Ishikawa (cell line): ENCODE results near the gene SF3B5.

ENCODE experiments used
- CEBPB ChIP-seq: IDR thresholded peaks from 2 replicates; pipeline ENCODE4 v1.6.1; 2012
- CREB1 ChIP-seq: IDR thresholded peaks from 2 replicates; pipeline ENCODE4 v1.6.1; 2012; ENCODE audit warnings: low read depth
- EGR1 ChIP-seq: IDR thresholded peaks from 2 replicates; pipeline ENCODE4 v1.6.1; 2012
- EP300 ChIP-seq: IDR thresholded peaks from 2 replicates; pipeline ENCODE4 v1.6.1; 2012; ENCODE audit warnings: borderline replicate concordance
- FOXM1 ChIP-seq: IDR thresholded peaks from 2 replicates; pipeline ENCODE4 v1.6.1; 2012; ENCODE audit warnings: low read depth, borderline replicate concordance
- NFIC ChIP-seq: IDR thresholded peaks from 2 replicates; pipeline ENCODE4 v1.6.1; 2012
- RAD21 ChIP-seq: IDR thresholded peaks from 2 replicates; pipeline ENCODE4 v1.6.1; 2012; ENCODE audit warnings: low read depth
- REST ChIP-seq: IDR thresholded peaks from 2 replicates; pipeline ENCODE4 v1.6.1; 2012; ENCODE audit warnings: low read depth, mild to moderate bottlenecking
- TAF1 ChIP-seq: IDR thresholded peaks from 2 replicates; pipeline ENCODE4 v1.6.1; 2012; ENCODE audit warnings: low read depth, mild to moderate bottlenecking
- TCF12 ChIP-seq: IDR thresholded peaks from 2 replicates; pipeline ENCODE4 v1.6.1; 2012; ENCODE audit warnings: low read depth
- TEAD4 ChIP-seq: IDR thresholded peaks from 2 replicates; pipeline ENCODE4 v1.6.1; 2012
- YY1 ChIP-seq: IDR thresholded peaks from 2 replicates; pipeline ENCODE4 v1.6.1; 2012; ENCODE audit warnings: low read depth
- ZBTB7A ChIP-seq: IDR thresholded peaks from 2 replicates; pipeline ENCODE4 v1.6.1; 2012; ENCODE audit warnings: low read depth
- TF ChIP-seq, protein P1 (sequence below): IDR thresholded peaks from 2 replicates; pipeline ENCODE4 v1.6.1; 2012
- TF ChIP-seq, protein P2 (sequence below): IDR thresholded peaks from 2 replicates; pipeline ENCODE4 v1.6.1; 2012

Gene SF3B5

DNA sequence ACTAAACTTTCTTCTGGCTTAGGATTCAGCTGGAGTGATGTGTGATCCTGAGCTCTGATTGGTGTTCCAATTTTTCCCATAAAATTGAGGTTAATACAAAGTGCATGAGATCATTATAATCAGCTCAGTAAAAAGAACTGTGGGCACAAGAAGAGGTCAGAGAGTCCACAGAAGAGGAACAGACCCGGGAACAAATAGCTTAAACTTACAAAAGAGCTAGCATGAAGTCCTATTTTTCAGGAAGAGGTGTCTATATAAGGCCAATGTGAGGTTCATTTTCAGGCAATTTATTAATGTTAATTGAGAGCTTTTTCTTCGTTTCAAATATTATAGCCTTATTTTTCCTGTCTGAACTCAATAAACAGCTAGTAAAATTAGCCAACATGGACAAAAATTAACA lies 28.0 kb upstream of the SF3B5 start:
- TF ChIP-seq EP300 (no peak), ZBTB7A (no peak), CREB1 (no peak), YY1 (no peak), TAF1 (no peak), CEBPB (no peak), TCF12 (no peak)

GRCh38 chr6:144122861-144123260 lies 27.5 kb upstream of the SF3B5 start:
- TF ChIP-seq EP300 (no peak), TCF12 (no peak), CREB1 (no peak), NFIC (no peak), REST (no peak), EGR1 (no peak), TAF1 (no peak), FOXM1 (no peak), ZBTB7A (no peak)
- TF ChIP-seq, protein P1, sequence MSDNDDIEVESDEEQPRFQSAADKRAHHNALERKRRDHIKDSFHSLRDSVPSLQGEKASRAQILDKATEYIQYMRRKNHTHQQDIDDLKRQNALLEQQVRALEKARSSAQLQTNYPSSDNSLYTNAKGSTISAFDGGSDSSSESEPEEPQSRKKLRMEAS = no peak
- TF ChIP-seq, protein P2, sequence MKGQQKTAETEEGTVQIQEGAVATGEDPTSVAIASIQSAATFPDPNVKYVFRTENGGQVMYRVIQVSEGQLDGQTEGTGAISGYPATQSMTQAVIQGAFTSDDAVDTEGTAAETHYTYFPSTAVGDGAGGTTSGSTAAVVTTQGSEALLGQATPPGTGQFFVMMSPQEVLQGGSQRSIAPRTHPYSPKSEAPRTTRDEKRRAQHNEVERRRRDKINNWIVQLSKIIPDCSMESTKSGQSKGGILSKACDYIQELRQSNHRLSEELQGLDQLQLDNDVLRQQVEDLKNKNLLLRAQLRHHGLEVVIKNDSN = no peak

- no peak for TF ChIP-seq CREB1
- no peak for TF ChIP-seq FOXM1
- no peak for TF ChIP-seq ZBTB7A
- no peak for TF ChIP-seq CEBPB
- no peak for TF ChIP-seq TCF12
- TF ChIP-seq, protein P1 = no peak
Observed at GRCh38 chr6:144119376-144119775, 24.0 kb upstream of the SF3B5 start.

DNA sequence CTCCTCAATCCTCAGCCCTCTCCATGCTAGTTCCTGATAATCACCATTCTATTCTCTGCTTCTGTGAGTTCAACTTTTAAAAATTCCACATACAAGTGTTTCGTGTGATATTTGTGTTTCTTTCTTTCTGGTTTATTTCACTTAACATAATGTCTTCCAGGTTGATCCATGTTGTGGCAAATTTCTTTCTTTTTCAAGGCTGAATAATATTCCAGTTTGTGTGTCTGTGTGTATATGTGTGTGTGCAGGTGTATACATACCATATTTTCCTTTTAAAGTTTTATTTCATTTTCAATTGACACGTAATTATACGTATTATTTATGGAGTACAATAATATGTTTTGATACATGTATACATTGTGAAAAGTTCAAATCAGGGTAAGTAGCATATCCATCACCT lies 19.8 kb upstream of the SF3B5 start:
- no peak for TF ChIP-seq YY1
- TF ChIP-seq, protein P1 = no peak
- TF ChIP-seq EGR1 = no peak
- TF ChIP-seq FOXM1 = no peak
- no peak for TF ChIP-seq REST
- no peak for TF ChIP-seq CEBPB
- no peak for TF ChIP-seq TEAD4
- TF ChIP-seq NFIC = no peak
- TF ChIP-seq, protein P2 = no peak
- TF ChIP-seq ZBTB7A = no peak
- no peak for TF ChIP-seq RAD21
- no peak for TF ChIP-seq TCF12
- no peak for TF ChIP-seq EP300

- TF ChIP-seq TEAD4 (no peak), NFIC (no peak), YY1 (no peak), RAD21 (no peak), TAF1 (no peak), FOXM1 (no peak), CEBPB (no peak), CREB1 (no peak), REST (no peak), ZBTB7A (no peak), EP300 (no peak), TCF12 (no peak), EGR1 (no peak)
- TF ChIP-seq, protein P2 = no peak
- TF ChIP-seq, protein P1 = no peak
Observed at GRCh38 chr6:144113366-144113765, 18.0 kb upstream of the SF3B5 start.
